NCI-H1092 treated with DMSO at 0.1 percent for 48 hours (cell line): Measurements from ENCODE around the gene PRDM8.
A peak's percentile ranks its signal among the peaks of the same experiment; 100 is the strongest.

ENCODE experiments used
- DNase-seq: peaks from one replicate; lab custom pipeline; 2025; lab: John Stamatoyannopoulos, UW

The PRDM8 gene

DNA sequence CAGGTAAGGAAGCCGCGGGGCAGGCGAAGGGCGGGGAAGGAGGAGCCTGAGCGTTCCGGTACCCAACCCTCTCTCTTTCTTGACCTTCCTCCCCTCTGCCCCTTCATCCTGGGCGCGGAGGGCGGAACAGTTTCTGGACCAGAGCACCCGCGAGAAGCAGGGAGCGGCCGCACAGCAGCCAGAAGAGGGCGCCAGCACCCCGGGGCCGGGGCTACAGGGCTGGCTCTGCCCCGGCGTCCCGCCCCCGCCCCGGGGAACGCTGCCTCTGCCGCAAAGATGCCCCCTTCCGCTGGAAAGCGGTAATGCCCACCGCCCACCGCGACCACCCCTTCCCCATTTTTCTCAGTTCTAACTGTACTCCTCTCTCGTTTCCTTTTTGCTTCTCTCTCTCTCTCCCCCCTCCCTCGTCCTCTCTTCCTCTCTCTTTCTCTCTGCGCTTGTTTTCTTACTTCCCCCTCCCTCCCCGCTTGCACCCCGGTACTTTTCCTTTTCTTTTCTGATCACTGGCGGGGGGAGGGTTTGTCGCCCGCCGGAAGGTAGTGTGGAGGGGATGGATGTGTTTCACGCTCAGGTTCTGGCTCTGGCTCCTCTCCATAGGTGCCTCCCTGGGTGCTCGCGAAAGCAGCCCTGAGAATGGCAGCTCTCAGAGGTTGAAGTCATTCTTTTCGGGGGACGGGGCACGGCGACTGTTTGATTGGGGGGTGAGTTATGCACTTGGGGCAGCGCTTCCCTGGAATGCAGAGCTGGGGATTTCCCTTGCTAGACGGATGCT lies 13.1 kb upstream of the PRDM8 start:
- peak; percentile 59 for DNase-seq

- no peak for DNase-seq
Measured at GRCh38 chr4:80184825-80185756, 12.2 kb upstream of the PRDM8 start.

- no peak for DNase-seq
Measured at GRCh38 chr4:80185787-80186548, 11.3 kb upstream of the PRDM8 start.

DNA sequence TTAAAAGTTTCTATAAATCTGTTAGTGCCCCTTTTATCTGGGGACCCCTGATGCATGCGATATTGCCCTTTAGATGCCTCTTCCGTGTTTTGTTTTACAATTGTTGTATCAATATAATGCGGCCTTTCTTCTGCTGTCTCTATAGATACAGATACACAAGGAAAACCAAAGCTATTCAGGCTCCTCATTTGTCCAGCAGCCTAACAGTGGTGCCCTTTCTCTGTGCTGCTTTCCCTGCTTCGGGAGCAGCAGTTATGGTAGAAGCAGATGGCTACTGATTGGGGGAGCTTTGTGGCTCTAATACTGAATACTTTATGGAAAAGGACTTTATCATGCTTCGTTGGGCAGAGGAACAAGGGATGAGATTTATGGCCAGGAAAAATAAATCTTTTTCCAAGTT lies 10.6 kb upstream of the PRDM8 start:
- DNase-seq, result no peak

- DNase-seq, result no peak
Measured at GRCh38 chr4:80187677-80188076, 9.6 kb upstream of the PRDM8 start.

DNA sequence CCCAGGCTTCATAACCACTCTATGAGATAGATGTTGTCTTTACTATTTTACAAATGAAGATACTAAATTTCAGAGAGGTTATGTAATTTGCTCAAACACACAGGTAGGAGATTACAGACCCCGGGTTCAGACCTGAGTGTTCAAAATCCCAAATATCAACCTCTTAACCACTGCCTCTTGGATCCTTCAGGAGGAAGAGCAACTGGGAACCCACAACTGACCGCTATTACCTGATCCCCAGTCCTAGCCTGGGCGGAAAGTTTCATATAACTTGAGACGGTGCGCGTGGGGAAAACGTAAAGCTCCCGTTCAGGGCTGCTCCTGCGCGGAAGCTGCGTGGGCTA lies 8.9 kb upstream of the PRDM8 start:
- no peak for DNase-seq

- DNase-seq, result no peak
Measured at GRCh38 chr4:80188801-80189458, 8.4 kb upstream of the PRDM8 start.

- DNase-seq, result no peak
Measured at GRCh38 chr4:80189581-80189955, 7.7 kb upstream of the PRDM8 start.

- DNase-seq, result no peak
Measured at GRCh38 chr4:80189956-80190677, 7.2 kb upstream of the PRDM8 start.

DNA sequence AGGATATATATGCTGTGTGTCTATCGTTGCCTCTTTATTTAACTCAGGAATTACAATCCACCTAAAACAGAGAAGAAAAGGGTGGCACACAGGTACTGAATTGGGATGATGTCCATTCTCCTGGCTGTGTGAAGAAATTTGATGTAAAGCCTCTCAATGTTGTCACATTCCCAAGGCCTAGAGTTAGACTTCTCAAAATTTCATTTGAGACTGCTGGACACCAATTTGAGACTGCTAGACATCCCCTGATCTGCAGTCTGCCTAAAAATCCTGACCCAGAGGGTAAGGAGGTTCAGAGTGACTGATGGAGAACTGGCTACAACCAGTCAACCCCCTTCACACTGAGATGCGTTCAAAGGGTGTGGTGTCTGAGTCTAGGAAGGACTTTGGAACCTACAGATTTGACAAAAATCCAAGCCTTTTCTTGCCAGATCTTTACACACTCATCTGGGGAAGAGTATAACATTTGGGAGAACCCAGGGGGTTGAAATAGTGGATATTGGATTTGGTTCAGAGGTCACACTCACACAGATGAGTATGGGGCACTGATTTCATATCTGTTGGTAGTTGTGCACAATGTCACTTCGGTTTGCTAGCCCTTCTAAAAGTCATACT lies 4.9 kb upstream of the PRDM8 start:
- no peak for DNase-seq

- no peak for DNase-seq
Measured at GRCh38 chr4:80192937-80193336, 4.4 kb upstream of the PRDM8 start.

DNA sequence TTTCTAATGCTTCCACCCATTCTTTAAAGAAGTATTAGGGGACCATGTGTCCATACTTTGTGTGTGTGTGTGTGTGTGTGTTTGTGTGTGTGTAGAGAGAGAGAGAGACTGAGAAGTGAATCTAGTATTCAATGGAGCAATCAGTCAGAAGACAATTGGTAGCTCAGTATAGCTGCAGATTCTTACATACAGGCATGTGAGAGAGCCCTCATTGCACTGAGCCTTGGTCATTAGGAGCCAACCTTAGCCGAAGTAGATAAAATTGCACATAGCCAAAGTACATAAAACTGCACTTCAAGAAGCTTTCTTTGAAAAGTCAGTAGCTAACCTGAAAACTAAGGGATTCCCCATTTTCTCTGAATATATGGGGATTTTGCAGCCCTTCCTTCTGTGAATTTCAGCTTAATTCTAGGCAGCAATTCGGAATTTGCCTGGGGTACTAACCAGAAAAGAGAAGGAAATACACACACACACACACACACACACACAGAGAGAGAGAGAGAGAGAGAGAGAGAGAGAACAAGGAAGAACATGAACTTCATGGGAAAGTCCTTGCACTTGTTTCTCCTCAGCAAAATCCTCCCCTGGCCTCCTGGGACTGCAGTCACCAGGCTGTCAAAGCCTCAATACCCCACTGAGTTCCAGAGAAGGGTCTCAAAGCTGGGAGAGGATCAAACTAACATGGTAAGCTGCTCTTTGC lies 1.7 kb upstream of the PRDM8 start:
- DNase-seq, result no peak

DNA sequence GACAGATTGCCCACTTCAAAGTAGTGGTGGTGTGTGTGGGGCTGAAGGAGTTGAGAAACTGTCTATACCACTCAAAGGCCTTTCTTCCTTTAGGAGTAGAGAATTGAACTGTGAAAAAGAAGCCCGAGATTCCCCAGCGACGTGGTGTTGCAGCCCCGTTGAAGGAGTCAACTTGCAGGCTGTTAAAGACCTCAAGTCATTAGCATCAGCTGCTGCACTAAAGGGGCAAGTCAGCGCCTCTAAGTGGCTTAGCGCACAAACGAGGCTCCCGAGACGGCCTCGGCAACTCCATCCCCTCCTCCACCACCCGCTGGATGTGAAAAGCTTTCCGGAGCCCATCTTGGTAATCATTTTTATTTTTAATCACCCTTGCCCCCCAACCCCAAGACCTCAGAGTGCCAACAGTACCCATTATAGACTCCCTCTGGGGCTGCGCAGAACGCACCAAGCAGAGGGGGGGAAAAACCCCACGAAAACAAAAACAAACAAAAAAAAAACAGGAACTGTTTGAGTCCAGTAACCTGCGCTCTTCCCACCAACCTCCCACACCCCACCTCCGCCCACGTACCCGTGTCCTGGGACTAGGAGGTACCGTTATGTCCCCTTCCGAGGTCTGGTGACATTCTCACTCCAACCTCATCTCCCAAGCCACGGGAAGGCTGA lies 913 bp upstream of the PRDM8 start:
- no peak for DNase-seq

DNA sequence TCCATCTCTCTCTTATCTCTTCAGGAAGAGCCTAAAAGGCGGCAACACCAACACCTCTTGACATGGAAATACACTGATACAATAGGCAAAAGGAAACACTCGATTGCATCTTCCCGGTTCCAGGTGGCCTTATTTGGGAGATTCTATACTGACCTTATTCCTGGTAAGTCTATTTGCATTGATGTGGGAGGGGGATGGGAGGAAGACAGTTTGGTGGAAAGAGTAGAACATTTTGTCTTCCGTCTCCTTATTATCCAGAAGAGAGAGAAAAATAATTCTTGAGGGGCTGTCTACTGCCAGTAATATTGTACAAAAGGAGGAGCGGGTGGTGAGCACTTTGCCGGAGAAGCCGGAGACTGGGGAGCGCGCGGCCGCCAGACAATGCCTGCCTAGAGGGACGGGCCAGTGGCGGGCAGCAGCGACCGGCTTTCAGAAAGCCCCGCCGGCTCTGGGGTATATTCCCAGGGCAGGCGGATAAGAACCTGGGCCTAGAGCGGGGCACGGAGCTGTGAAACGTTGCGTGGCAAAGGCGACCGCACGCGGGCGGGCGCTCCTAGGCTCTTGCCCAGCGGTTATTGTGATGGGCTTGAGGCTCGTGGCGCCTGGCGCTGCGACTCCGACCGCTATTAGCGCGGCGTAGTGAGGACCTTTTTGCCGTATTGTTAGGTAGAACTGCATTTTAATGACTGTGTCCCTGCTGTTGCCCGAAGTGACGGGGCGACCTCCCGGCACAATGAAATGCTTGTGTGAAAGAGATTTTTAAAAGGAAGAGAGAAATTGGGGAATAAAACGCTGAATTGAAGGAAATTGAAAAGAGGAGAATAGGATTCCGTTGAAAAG lies 518 bp downstream of the PRDM8 start:
- DNase-seq, result peak; percentile 72

DNA sequence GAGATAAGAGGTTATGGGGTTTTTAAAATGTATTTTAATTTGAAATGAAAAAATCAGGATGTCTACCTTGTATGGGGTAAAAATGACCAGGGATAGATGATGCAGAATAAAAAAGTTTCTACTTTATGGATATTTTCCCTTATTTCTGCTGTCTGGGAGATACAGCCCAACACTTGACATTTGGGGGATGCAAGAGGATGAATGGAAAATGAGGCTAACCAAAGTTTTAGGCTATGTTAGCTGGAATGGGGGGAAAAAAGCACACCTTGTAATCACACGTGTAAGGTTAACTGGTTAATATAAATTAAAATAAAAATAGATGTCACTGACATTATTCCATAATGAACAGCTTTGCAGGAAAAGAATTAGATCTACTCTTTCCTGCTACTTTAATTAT lies 1.1 kb downstream of the PRDM8 start:
- DNase-seq, result no peak

DNA sequence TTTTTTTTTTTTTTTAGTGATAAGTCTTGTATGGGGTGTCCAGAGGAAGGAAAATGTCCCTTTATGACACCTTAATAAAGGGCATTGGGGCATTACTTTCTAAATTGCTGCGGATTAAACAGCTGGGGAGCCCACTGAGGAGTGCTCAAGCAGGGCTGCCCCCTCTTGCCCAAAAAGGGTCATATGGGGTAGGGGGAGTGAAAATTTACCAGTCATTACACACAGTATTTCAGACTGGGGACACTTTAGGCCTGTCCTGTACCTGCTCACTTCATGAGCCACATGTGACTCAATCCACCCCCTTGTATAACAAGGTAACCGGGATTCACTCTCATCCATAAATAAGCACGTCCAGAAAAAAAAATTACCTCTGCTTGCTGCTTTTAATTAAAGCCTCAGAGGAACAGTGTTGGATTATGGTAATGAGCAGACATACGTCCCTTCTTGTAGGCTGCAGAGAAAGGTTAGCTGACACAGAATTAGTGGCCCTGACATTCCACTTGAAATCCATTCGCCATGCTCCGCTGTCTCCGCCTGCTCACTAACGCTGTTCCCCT lies 1.8 kb downstream of the PRDM8 start:
- DNase-seq, result no peak

DNA sequence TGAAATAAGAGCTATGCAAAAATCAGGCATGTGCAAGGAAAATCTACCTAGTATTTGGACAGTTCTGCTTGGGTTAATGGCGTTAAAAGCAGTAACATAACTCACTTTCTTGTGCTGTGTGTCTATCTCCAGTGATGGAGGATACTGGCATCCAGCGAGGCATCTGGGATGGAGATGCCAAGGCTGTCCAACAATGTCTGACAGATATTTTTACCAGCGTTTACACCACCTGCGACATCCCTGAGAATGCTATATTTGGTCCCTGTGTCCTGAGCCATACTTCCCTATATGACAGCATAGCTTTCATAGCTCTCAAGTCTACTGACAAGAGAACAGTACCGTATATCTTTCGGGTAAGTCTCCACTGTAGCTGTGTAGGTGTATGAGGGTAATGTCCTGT lies 2.6 kb downstream of the PRDM8 start:
- no peak for DNase-seq
